GM18858 (cell line): Measurements from ENCODE around the gene PRKCZ.

Source experiments
- ATAC-seq: cut with Tn5 transposase; IDR thresholded peaks from one replicate; pipeline ENCODE4 v1.9.1; 2021; ENCODE audit not compliant: unreplicated experiment

Gene PRKCZ

DNA sequence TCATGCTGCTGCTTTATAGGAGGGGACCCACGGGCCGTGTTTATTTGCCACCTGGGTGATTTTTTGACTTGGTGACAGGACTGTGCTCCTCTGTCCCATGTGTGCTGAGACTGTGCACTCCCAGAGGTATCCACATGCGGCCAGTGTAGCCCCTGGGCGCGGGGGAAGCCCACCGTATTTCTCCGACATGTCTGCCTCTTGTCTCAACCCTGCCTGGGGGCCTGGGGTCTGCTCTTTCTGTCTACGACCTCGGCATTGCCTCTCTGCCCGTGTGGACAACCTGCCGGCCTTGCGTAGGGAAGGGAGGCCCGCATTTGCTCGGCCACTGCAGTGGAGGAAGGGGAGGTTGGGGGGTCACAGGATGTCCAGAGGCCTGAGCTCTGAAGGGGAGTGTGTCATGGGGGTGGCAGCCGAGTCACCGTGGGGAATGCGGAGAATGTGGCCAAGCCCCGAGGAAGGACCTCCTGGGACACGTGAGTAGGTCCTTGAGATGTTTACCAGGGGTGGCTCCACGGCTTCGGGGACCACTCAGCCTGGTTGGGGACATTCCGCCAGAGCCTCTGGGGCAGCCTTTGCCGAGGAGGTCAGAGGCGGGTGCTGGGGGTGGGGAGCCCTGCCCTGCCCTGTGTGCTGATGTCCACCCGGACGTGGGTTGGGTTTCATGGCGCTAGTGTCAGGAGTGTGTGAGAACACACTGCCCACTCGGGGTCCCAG is 11.0 kb downstream of the PRKCZ start:
- ATAC-seq: no peak

DNA sequence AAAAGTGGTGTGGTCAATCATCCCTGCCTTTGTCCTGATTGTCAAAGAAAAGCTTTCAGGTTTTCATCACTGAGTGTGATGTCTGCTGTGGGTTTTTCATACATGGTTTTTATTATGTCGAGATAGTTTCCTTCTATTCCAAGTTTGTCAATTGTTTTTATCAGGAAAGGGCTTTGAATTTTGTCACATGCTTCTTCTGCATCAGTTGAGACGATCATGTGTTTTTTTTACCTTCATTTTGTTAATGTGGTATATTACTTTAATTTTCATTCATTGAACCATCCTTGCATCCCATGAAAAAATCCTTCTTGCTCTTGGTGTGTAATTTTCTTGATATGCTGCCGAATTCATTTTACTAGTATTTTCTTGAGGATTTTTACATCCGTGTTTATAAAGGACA is 15.5 kb downstream of the PRKCZ start:
- no peak for ATAC-seq

DNA sequence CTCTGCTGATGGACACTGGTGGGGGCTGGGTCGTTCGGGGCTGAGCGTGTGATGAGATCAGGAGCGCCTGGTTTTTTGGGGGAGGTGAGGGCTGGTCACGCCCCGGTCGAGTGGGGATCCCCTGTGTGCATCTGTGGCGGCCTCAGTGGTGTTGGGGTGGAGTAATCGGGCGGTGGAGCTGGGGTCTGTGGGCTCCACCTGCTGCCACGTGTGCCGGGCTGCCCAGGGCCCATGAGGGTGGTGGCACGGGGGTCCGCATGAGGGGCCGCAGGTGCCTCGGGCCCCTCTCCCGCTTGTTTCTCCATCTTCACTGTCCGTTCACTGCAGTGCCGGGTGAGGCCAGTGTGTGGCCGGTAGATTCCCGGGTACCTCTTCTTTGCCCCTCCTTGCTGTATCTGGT is 17.2 kb downstream of the PRKCZ start:
- ATAC-seq: no peak

DNA sequence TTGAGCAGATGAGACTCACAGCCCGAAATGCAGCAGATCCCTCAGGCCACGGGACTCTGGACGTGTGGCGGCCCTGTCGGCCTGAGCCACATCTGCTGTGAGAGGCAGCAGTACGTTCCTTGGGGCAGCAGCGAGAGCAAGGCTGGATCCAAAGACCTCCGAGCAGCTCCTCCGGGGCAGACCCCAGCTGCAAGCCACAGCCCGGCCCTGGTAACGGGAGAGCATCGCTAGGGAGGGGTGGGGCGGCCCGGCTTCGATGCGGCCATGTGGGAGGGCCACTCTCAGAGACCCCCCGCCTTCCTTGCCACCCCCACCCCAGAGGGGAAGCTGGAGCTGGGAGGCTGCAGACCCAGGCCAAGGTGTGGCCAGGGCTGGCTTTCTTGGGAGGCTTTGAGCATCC is 17.8 kb downstream of the PRKCZ start:
- no peak for ATAC-seq

DNA sequence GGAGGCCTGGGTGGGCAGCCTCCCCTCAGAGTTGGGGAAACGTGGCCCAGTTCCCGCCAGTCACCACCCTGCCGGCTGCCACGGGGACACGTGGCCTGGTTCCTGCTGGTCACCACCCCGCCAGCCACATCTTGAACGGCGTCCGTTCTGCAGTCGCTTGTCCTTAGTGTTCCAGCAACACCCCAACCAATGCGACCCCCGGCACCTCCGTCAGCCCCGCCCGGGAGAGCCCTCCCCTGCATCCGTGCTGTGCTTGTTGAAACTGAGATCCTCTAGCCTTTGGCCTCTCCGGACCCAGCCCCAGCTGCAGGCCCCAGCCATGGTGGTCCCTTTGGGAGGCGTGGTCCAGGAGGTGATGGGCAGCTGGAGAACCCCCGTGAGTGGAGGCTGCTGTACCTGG is 18.7 kb downstream of the PRKCZ start:
- ATAC-seq: no peak

DNA sequence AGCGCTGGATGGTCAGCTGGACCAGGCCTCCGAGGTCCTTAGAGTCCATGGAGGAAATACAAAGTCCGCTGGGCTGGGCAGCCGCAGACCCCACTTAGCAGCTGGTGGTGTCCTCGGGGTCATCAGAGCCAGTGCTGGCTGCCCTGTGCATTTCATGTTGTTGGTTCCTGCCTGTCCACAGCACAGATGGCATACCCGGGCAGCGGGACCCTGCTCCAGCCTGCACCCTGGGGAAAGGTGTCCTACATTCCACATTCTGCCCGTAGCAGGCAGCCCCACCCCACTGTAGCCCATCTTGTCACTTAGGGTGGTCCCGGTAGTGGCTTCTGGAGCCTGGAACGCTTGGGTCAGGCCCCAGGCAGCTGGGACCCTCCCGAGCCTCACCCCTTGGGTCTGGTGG is 19.8 kb downstream of the PRKCZ start:
- no peak for ATAC-seq

DNA sequence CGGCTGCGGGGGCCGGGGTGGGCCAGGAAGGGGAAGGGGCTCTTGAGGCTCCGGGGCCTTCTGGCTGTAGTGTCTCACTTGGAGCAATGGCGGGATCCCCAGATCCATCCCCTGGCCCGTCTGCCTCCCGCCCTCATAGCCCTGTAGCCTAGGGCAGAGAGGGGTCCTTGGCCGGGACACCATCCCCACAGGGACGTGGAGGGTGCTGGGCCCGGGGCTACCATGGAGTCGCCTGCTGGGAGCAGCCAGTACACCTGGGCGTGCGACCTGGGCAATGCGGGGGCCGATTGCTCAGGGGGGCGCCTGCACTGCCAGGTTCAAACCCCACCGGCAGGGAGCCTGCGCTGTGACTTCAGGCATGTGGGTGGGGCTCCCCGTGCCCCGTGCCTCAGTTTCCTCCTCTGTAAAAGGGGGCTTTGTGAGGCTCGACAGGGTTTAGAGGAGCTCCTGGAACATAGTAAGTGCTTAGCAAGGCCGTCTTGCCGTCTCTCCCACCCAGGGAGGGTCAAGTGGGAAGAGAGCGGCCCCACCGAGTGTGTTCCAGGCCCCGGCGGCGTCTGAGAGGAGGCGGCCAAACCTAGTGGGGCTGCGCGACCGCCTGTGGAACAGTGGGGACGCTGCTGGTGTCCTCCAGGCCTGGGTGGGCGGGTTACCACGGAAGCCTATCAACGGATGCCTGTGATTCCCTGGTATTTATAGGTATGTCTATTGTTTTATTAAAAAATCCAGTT is 20.8 kb downstream of the PRKCZ start:
- ATAC-seq: no peak

DNA sequence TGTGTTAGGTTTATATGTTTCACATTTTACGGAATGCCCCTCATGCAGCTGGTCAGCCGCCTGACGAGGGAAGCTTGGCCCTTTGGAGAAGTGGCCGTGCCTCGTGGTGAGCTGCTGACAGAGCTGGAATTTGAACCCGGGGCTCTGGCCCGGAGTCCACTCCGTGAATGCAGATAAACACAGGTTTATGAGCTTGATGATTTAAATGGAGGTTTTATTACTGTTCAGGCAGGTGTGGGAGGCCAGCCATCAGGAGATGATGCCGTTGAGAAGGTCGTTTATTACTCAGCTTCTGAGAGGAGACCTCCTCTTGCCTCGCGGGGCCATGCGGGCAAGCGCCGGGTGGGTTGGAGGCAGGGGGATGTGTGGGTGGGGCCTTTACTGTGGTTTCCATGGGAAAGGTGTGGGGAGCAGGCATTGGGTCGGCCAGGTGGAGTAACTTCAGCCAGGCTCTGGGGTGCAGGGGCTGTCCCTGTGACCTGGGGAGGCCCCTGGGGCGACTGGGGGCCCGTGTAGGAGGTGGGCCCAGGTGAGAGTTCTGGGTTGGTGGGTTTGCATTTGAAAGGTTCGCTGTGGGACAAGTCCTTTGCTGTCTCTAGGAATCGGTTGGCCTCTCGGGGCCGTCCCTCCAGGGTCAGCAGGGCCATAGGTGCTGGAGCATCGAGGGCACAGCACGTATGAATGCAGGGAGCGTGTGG is 22.0 kb downstream of the PRKCZ start:
- no peak for ATAC-seq

DNA sequence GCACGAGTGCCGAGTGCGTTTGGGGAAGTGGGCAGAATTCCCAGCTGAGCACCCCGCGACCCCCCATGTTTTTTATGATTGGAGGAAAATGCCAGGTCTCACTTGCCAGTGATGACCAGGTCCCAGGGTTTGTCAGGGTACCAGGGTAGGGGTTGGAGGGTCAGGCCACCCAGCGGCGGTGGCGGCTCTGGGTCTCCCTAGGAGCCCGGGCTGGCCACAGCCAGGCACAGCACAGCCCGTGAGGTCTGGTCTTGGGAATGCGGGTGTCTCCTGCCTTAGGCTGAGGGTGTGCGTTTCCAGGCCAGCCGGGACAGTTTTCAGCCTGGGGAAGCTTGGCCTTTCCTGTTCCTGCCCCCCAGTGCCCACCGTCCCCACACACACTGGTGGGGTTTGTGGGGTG is 22.7 kb downstream of the PRKCZ start:
- ATAC-seq: no peak

DNA sequence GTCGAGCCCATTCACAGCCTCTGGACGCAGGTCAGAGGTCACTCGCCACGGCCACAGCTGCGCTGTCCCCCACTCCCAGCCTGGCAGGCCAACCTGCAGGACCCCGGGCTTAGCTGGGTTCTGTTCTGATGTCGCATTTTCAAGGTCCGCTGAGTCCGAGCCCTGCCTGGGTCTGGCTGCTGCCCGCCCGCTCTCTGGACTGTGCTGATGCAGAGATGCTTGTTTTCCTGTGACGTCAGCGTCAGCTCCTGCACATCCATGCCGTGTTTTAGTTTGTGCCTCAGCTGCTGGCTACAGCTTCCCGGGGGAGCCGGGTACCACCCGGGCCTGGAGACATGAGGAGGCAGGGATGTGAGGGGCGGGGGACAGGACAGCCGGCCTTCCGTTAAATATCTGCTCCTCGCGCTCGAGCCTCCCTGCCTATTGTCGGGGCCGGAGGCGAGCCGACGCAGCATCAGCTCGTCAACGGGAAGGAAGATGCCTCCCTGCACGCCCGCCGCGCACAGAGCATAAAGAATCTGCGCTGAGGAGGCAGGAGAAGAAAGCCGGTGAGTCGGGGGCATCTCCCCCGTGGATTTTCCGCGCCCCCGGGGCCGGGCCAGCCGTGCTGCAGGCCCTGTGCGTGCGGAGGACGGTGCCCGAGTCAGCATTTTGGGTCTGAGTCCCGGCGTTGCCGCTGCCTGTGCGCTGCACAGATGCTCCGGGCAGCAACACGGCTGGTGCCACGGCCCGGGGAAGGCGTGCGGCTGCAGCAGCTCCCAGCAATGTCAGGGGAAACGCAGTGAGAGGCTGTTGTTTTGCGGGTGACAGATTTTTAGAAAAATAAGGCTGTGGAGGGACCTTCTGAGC is 23.4 kb downstream of the PRKCZ start:
- no peak for ATAC-seq

DNA sequence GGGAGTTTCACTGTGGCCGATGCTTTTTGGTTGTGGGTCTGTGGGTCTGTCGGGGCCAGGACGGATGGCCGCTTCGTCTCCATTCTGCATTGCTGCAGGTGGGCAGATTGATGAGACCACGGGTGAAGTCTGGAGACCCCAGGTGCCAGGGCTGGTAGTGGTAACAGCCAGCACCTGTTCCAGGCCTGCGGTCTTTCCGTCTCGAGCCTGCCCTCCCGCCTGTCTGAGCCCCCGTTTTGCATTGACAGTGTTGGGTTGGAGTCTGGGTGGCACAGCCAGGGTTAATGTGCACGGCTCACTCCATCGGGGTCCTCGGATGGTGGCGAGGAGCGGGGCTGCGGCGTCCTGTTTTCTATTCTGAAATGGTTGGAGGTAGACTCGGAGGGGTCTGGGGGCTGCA is 24.2 kb downstream of the PRKCZ start:
- no peak for ATAC-seq

DNA sequence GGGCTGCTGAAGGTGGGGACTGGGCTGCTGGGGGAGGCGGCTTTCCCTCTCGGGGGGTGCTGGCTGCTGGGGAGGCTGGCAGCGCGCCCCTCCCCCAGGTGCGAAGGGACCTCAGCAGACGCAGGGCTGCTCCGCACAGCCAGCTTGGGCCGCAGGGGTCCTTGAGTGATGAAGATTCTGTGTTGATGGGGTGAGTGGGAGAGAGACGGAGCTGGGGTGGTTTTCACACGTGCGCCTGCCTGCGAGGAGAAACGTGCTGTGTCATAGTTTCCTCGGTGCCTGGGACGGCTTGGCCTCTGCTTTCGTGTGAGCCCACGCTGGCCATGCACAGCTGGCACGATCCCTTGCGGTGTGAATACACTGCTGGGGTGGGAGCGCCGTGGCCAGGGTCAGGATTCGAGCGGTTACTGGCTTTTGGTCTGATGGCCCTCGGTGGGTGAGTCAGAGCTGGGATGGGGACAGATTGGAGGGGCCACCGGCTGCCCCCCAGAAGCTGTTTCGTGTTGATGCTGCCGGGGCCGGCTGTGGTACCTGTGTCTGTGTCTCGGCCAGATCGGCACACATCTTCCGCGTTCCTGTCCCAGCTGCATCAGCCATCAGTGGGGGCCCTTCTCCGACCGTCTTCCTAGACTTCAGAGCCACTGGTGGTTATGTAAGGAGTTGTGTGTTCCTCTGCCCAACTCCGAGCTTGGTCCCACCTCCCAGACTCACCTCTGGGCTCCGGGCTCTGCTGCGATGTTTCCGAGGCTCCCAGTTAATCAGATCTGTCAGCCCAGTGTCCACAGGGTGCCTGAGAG is 24.9 kb downstream of the PRKCZ start:
- ATAC-seq: no peak

DNA sequence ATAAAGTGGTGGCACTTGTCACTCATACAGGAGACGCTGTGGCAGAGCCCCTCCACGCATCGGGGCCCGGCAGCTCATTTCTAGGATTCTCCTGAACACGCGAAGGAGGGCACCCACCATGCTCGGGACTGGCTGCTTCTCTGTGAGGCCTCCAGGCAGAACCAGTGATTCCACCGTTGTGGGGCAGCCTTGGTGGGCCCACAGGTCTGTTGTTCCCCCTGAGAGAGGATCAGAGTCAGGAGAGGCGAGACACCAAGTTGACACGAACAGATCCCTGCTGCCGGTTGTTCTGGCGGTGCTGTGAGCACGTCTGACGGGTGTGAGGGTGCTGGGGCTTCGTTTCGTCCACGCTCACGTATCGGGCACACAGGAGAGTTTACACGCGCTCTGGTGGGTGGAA is 26.6 kb downstream of the PRKCZ start:
- ATAC-seq: no peak

DNA sequence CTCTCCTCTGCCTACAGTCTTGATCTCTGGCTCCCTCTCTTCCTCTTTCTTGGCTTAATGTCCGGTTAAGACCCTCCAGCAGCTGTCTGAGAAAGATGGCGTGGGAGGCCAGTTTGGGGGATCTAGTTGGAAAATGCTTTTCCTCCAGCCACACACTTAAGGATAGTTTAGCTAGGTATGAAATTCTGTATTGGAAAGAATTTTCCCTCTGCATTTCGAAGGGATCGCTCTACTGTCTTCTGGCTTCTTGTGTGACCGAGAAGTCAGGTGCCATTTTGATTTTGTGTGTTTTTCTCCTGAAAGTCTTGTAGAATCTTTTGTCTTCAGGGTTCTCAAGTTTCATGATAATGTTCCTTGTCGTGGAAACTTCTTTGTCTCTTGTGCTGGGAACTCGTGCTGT is 28.0 kb downstream of the PRKCZ start:
- no peak for ATAC-seq

DNA sequence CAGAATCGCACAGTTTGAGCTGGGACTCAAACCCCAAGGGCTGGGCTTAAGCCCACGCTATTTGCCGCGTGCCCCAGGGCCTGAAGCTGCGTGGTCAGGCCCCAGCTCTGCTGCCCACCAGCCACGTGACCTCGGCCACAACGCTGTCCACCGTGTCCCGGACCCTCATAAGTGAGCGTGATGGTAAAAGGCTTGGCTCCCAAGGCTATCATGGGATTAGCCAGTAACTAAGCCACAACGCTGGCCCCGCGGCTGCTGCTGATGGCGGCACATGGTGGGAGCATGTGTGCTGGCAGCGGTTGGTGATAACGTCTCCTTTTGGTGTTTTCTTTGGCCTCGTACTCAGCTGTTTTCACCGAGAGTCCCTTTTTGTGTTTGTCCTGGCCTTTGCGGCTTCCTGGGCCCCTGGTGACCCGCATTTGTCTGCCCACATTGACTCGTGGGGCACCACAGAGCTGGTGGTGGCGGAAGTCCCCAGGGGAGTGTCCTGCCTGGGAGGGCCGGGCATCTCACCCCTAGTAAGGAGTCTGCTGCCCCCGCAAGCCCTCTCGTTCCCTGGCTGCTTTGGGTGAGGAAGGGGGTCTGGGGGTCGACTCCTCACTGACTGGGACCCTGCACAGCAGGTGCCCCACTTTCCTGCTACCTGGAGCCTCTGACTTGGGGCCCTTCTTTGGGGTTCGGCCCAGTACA is 29.3 kb downstream of the PRKCZ start:
- ATAC-seq: no peak

DNA sequence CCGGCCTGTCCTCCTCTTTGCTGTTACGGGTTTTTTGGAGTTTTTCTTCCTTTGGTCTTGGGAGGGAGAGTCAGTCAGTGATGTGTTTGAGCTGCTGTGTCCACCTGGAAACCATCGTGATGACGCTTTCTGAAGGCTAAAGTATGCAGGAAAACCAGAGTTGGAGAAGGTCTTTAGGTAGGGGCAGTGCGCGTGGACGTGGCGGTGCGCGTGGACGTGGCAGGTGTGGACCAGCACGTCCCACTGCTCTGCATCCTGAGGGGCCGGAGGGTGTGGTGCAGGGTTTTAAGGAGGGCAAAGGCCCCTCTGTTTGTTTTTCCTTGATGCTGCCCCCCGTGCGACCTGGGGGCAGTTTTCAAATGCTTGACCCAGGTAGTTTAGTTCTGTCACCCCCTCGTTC is 29.9 kb downstream of the PRKCZ start:
- ATAC-seq: no peak

DNA sequence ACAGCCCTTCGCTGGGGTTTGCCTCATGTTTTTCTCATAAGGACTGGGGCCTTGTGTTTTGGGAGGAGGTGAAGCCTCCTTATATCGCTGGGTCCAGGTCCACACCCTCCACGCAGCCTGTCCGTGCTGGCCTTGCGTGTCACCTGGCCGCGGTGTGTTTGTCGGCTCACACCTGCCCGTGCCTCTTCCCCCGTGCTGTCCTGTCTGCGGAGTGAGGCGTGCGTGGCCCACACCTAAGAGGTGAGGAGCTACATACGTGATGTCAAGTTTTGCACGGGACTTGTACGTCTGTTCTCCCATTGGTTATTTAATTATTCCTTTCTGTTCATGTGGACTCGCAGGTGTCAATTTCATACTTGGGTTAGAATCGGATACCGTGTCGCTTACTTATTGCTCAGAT is 30.7 kb downstream of the PRKCZ start:
- no peak for ATAC-seq

DNA sequence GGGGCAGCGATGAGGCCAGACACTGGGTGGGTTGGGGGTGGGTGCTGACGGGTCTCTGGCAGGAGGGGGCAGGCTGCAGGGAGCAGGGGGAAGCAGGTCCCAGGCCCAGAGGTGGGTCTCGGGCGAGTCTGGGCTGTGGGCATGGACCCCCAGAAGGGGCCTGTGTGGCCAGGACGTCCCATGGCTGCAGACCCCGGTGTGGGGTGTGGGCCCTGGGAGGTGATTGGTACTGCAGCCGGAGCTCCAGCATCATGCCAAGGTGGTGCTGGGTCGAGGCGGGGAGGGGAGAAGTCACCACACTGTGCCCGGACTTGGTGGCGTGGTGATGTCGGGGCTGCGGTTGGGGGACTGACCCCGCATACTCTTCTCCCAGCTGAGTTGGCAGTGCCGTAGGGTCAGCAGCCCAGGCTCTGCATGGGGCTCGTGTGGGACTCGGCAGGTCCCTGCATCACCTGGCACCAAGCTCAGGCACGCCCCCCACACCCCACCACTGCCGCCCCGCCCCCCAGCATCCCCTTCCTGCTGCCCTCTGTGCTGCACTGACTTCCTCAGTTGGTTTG is 31.2 kb downstream of the PRKCZ start:
- no peak for ATAC-seq

DNA sequence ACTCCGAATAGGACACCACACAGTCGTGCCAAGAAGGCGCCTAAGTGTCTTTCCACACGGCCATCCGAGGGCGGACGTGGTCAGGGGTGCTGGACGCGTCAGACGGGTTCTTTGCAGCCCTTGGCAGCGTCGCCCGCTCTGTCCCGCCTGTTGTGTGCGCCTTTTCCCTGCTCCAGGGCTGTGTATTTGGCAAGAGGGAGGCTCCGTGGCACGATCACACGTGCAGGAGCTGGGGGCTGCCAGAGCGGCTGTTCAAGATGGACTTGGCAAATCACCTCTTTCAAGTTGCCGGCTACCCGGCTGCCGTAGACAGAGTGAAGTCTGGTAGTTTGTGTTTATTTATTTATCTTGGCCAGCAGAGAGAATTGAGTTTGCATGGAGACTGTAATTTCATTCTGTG is 31.9 kb downstream of the PRKCZ start:
- no peak for ATAC-seq

DNA sequence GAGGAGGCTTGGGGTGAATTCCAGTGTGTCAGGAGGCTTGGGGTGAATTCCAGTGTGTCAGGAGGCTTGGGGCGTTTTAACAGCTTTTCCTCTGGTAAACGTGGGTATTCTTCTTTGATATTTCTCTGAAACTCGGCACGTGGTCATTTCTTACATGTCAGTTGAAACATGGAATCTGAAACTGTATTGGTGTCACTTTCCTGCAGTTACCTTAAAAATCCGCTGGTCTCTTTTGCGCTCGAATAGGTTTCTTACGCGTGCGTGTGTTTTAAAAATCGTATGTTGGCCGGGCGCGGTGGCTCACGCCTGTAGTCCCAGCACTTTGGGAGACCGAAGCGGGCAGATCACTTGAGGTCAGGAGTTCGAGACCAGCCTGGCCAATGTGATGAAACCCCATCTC is 33.5 kb downstream of the PRKCZ start:
- no peak for ATAC-seq
